Caco-2 (cell line): ENCODE data around the gene NRCAM. TPM values are rescaled to one million over a fixed set of nuclear protein-coding genes. Genes with fewer than 3 reads are reported as not detected.

Experiments used
- BruUV-seq: library from RNA; stranded (reverse); fragments of 400-500 nt; replicated peaks from 2 replicates; lab custom pipeline; 2021; lab: Mats Ljungman, UMichigan
- CTCF ChIA-PET: fragments of 300-600 bp; sonication (Branson Sonifier 250); formaldehyde crosslinking; loops from one replicate; lab custom pipeline; 2022; ENCODE audit warnings: antibody characterized with exemption; lab: Charles Lee
- POLR2A ChIA-PET: fragments of 300-600 bp; sonication (Branson Sonifier 250); formaldehyde crosslinking; loops from one replicate; lab custom pipeline; 2022; ENCODE audit warnings: antibody characterized with exemption; lab: Charles Lee
- DNase-seq, 2 experiments: peaks; one replicate each; pipeline versions ENCODE4 v3.0.0 to v3.0.0-alpha.2; 2020 to 2022
- H3K27me3 ChIP-seq: replicated peaks from 2 replicates; pipeline ENCODE4 v1.6.0; 2011; ENCODE audit warnings: low read length; ENCODE audit not compliant: control insufficient read depth, insufficient read depth
- H3K36me3 ChIP-seq: 2 replicates; pipeline ENCODE4 v1.5.1; 2011; ENCODE audit warnings: low read length; ENCODE audit not compliant: control insufficient read depth, insufficient read depth
- H3K4me1 ChIP-seq: fragments of 250-450 bp; sonication (Bioruptor Pico); 2 replicates; pipeline ENCODE4 v1.5.1; 2020; ENCODE audit warnings: mild to moderate bottlenecking
- H3K4me3 ChIP-seq: 2 replicates; pipeline ENCODE4 v1.5.1; 2011; ENCODE audit warnings: low read depth, mild to moderate bottlenecking, control low read depth, low read length
- H3K9me3 ChIP-seq: fragments of 250-450 bp; sonication (Bioruptor Pico); 2 replicates; pipeline ENCODE4 v1.5.1; 2020; ENCODE audit warnings: mild to moderate bottlenecking, moderate library complexity
- H3K27ac Mint-ChIP-seq: one replicate; pipeline ENCODE4 v1.8.0; 2022; ENCODE audit warnings: mixed read lengths; ENCODE audit not compliant: unreplicated experiment
- H3K27me3 Mint-ChIP-seq: one replicate; pipeline ENCODE4 v1.8.0; 2022; ENCODE audit warnings: mixed read lengths; ENCODE audit not compliant: insufficient read depth, unreplicated experiment
- H3K36me3 Mint-ChIP-seq: one replicate; pipeline ENCODE4 v1.8.0; 2022; ENCODE audit warnings: mild to moderate bottlenecking, mixed read lengths; ENCODE audit not compliant: insufficient read depth, unreplicated experiment
- H3K4me1 Mint-ChIP-seq: one replicate; pipeline ENCODE4 v1.8.0; 2022; ENCODE audit warnings: low read depth, mixed read lengths; ENCODE audit not compliant: unreplicated experiment
- H3K4me3 Mint-ChIP-seq: one replicate; pipeline ENCODE4 v1.8.0; 2022; ENCODE audit warnings: mild to moderate bottlenecking, moderate library complexity, mixed read lengths; ENCODE audit not compliant: unreplicated experiment
- H3K9me3 Mint-ChIP-seq: one replicate; pipeline ENCODE4 v1.8.0; 2022; ENCODE audit warnings: mixed read lengths; ENCODE audit not compliant: unreplicated experiment
- CTCF ChIP-seq, 2 experiments: fragments of 200-600 bp in 1 of 2; IDR thresholded peaks; 1 replicate in 1 of 2; 2 replicates in 1 of 2; pipeline versions ENCODE4 v1.5.1 to v1.8.0; 2011 to 2022; ENCODE audit warnings: antibody characterized with exemption in 1 of 2, control low read depth in 1 of 2, inconsistent platforms in 1 of 2, low read depth in 1 of 2, low read length in 1 of 2, mild to moderate bottlenecking in 1 of 2, moderate library complexity in 1 of 2; ENCODE audit not compliant: insufficient read depth in 1 of 2, severe bottlenecking in 1 of 2, unreplicated experiment in 1 of 2
- intact Hi-C: fragments of 100-400 bp; cut with micrococcal nuclease; formaldehyde crosslinking; loops from one replicate; pipeline ENCODE4 v1.10.0; 2022; ENCODE audit not compliant: unreplicated experiment
- total RNA-seq: library from RNA; stranded (reverse); gene quantifications from 2 replicates; pipeline ENCODE4 v1.2.3, GENCODE V29; 2022

The NRCAM gene
- total RNA-seq, 1 experiment from 2014 or later = 96.2 TPM

DNA sequence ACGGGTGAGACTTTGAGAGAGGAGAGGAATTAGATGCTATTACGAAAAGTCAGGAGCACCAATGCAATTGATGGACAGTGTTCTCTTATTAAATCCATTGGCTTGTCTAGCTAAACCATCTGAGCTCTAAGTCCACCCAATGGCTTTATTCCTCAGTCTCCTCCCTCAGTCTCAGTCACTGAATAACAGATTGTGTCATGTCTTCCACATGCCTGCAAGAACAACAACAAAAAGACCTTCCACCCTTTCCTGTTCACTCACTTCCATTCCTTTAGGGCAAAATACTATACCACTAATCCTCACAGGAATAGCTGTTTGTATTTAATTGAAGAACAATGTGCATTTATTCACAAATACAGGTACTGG, 171.2 kb downstream of the NRCAM start:
- POLR2A ChIA-PET = no interaction called here
- intact Hi-C loops = no loop called here
- CTCF ChIA-PET = no interaction called here

GRCh38 chr7:108284349-108285002, 171.8 kb downstream of the NRCAM start:
- CTCF ChIA-PET = no interaction called here
- H3K4me3 ChIP-seq = no peak overlapping the region
- Mint-ChIP-seq H3K4me3 (no peak overlapping the region), H3K36me3 (peaks cover 7% of the 10 kb centered on the region), H3K4me1 (peaks cover 19% of the 10 kb centered on the region), H3K9me3 (no peaks in the 10 kb centered on the region), H3K27me3 (no peaks in the 10 kb centered on the region), H3K27ac (peak overlapping the region; percentile 20)
- POLR2A ChIA-PET = interaction anchor here (0.5 to 0.7 kb wide), 2 partner anchors 38 to 45 kb away, joined by 3 to 4 read pairs; no protein-coding TSS in a partner anchor
- DNase-seq = no peak
- peaks cover 7% of the 10 kb centered on the region for H3K4me1 ChIP-seq
- no peak for TF ChIP-seq CTCF (IDR thresholded peaks at IDR 0.05; ENCODE audit: insufficient read depth in 1 of 2, low read depth in 1 of 2, low read length in 1 of 2, severe bottlenecking in 1 of 2, unreplicated experiment in 1 of 2)
- H3K9me3 ChIP-seq = no peaks in the 10 kb centered on the region
- intact Hi-C loops = no loop called here
- no peaks in the 10 kb centered on the region for H3K36me3 ChIP-seq
- H3K27me3 ChIP-seq = no peaks in the 10 kb centered on the region
- BruUV-seq = no TSS peak

More for the DNA sequence above, 171.2 kb downstream of the NRCAM start:
- no peaks in the 10 kb centered on the region for H3K9me3 ChIP-seq
- H3K4me1 Mint-ChIP-seq = peaks cover 19% of the 10 kb centered on the region
- H3K4me3 ChIP-seq = no peak overlapping the region
- no peak overlapping the region for H3K4me3 Mint-ChIP-seq
- DNase-seq = no peak
- H3K36me3 ChIP-seq = no peaks in the 10 kb centered on the region
- no peaks in the 10 kb centered on the region for H3K9me3 Mint-ChIP-seq
- no peaks in the 10 kb centered on the region for H3K27me3 Mint-ChIP-seq
- H3K36me3 Mint-ChIP-seq = peaks cover 7% of the 10 kb centered on the region
- H3K27ac Mint-ChIP-seq = no peak overlapping the region
- TF ChIP-seq CTCF (IDR thresholded peaks at IDR 0.05; ENCODE audit: insufficient read depth in 1 of 2, low read depth in 1 of 2, low read length in 1 of 2, severe bottlenecking in 1 of 2, unreplicated experiment in 1 of 2) = no peak
- H3K4me1 ChIP-seq = peaks cover 12% of the 10 kb centered on the region
- no peaks in the 10 kb centered on the region for H3K27me3 ChIP-seq
- no TSS peak for BruUV-seq

DNA sequence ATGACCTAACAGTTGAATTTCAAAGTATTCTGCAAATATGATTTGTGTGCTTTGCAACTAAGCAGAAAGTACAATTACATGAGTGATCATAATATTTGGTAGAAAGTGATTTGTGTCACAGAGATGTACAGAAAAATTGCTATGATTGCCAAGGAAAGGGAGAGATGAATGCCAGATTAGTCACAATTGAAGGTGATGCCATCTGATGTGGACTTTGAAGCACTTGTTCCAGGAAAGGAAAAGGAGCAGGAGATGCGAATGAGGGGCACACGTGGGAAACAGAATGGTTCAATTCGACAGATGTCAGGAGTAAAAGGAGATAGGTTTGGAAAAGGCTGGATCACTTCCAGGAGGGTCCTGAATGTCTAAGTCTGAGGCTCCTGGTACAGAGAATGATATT, 173.0 kb downstream of the NRCAM start:
- TF ChIP-seq CTCF (IDR thresholded peaks at IDR 0.05; ENCODE audit: insufficient read depth in 1 of 2, low read depth in 1 of 2, low read length in 1 of 2, severe bottlenecking in 1 of 2, unreplicated experiment in 1 of 2) = no peak
- H3K27me3 Mint-ChIP-seq = no peaks in the 10 kb centered on the region
- no peak for DNase-seq
- BruUV-seq = no TSS peak
- peaks cover 13% of the 10 kb centered on the region for H3K36me3 Mint-ChIP-seq
- intact Hi-C loops = no loop called here
- Histone ChIP-seq H3K9me3 (no peaks in the 10 kb centered on the region), H3K36me3 (no peaks in the 10 kb centered on the region), H3K4me1 (0 out of 2 replicates have a peak, but pooled peaks cover 3% of the 10 kb centered on the region), H3K4me3 (no peak overlapping the region), H3K27me3 (no peaks in the 10 kb centered on the region)
- no peak overlapping the region for H3K27ac Mint-ChIP-seq
- H3K9me3 Mint-ChIP-seq = no peaks in the 10 kb centered on the region
- peaks cover 19% of the 10 kb centered on the region for H3K4me1 Mint-ChIP-seq
- ChIA-PET POLR2A (no interaction called here), CTCF (no interaction called here)
- no peak overlapping the region for H3K4me3 Mint-ChIP-seq
